Measurements from ENCODE around the gene TFDP1.

Gene TFDP1

DNA sequence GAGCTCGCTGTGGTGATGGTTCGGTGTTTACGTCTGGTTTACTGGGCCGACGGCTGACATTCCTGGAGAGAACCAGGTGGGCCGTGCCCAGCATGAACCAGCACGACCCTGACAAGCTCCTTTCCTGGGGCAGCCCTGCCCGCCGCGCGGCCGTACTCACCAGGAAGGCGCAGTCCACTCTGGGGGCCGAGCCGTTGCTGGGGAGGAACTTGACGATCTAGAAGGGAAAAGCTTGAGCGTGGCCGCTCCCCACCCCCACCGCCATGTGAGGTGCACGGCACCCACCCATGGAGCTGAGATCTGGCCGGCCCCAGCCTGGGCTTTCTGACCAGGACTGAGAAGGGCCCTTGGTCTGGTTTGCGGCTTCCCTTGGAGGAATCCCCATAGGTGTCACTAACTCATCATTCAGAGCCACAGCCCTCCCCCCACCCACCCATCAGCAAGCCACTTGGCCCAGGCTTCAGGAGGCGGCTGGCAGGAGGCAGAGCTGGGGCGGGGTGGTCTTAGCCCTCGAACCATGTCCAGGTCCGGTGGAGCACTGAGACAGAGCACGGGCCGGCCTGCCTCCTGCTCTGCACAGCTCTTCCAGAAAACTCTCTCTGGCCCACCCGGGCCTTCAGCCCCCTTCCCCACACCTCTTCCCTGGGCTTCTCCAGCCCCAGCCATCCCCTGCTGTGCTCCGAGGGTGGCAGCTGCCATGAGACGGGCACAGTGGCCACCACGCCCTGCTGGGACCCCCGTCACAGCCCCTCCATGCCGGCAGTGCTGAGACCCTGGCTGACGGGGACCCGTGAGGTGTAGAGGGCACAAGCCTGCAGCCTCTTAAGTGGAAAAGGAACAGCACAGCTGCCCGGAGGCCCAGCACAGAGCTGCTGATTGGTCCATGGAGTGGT, 67.2 kb downstream of the TFDP1 start:
- no peak for DNase-seq (ENCODE audit: low spot score)

DNA sequence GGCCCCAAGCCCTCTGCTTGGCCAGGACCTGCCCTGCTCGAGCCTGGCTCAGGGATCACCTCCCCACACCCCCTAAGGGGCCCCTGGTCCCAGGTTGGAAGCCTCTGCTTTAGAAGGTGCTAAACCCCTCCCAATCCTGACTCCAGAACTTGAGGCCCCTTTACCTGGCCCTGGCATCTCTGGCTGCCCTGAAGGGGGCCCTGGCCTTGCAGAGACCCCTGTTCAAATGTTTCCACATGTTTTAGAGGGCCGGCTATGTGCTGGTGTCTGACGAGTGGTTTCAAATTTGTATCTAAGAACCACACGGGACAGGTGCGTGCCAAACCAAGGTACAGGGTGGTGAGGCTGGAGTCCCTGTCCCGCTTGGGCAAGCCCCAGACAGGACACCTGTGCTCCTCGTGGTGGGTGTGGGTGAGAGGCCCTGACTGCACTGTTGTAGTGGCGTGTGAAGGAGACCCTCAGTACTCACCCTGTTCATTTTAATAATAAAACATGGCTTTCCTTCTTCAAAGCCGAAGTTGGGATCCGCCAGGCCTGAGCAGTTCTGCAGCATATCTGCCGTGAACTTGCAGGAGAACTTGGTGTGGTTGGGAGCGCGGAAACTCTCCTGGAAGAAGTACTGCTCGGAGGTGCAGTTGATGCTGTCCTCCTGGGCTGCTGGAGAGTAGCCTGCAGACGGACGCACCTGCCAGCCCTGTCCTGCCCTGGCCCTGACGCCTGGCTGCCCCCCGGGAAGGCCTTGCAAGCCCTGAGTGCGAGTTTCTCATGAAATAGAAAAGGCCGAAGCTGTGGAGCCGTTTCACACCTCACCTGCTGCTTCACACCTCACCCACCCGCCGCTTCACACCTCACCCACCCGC, 68.1 kb downstream of the TFDP1 start:
- no peak for DNase-seq (ENCODE audit: low spot score)

DNA sequence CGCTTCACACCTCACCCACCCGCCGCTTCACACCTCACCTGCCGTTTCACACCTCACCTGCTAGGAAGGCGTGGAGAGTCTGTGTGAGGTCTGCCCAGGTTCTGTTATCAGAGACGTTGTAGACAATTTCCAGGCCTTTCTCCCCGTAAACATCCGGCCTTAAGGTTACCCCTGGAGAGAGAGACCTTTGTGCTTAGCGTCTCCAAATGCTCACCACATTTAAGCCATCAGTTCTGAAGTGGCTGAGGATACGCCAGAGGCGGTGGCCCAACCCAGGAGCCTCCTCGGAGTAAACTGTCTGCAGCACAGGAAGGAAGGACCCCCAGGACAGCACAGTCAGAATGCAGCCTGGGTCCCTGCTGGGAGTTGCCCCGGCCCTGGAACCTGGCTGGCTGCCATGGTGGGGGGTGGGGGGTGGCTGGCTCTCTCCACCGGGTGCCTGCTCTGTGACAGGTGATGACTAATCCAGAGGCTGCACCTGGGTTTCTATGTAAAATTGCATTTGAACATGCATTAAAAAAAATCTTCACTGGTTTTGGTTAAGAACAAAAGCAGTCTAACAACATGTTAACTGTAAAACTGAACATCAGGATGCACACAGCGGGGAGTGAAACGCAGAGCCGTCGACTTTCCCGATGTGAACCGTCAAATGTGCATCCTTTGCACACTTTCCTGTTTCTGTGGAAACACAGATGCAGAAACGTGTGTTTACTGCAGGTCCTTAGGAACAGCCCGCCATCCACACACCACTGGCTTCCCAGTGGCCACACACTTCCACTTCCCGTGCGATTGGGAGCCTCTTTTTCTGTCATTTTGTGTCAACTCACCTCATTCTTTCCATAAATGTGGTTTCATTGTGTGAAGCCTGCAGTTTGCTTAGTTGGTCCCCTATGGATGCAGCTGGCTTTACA, 69.0 kb downstream of the TFDP1 start:
- no peak for DNase-seq (ENCODE audit: low spot score)

DNA sequence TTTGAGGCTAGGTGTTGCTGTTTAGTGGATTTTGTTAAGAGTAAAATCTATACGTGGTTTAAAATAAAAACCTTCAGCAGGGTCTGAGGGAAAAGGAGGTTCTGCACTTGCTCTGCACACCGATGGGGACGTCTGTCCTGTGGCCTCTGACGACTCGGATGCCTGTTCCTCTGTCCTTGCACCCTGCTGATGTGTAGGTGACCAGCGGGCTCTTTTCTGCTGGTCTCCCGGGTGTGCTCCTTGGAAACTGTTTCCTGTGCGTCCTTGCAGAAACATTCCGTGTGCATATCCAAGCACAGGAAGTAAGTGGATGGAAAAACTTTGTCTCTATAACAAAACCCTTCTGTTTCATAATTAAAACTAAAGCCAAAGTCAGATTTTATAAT, 69.6 kb downstream of the TFDP1 start:
- DNase-seq (ENCODE audit: low spot score) = no peak

DNA sequence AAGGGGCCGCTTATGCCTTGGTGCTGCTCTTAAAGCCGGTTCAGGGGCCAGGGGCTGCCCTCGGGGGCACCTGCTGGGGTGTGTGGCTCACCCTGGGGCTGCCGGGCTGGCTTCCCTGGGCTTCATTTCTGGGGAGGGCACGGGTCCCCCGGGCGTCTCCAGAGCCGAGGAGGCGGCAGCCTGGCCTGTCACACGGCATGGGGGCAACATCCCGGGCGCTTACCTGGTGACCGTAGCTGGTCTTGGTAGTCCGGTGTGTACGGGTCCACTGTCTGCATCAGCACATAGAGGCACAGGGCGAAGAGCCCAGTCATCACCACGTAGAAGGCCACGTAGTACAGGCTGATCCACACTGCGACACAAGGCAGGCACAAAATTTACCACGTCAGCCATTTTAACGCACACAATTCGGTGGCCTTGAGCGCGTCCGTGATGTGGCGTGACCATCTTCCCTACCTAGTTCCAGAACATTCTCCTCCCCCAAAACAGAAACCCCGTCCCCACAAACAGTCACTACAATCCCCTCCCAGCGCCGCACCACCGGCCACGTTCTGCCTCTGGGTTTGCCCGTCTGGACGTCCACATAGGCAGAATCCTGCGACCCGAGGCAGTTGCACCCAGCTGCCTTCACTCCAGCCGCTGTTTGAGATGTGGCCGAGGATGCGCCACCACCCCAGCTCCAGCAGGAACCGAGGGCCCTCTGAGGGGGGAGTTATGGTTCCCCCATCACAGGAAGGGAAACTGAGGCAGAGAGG, 70.2 kb downstream of the TFDP1 start:
- DNase-seq (ENCODE audit: low spot score) = no peak

DNA sequence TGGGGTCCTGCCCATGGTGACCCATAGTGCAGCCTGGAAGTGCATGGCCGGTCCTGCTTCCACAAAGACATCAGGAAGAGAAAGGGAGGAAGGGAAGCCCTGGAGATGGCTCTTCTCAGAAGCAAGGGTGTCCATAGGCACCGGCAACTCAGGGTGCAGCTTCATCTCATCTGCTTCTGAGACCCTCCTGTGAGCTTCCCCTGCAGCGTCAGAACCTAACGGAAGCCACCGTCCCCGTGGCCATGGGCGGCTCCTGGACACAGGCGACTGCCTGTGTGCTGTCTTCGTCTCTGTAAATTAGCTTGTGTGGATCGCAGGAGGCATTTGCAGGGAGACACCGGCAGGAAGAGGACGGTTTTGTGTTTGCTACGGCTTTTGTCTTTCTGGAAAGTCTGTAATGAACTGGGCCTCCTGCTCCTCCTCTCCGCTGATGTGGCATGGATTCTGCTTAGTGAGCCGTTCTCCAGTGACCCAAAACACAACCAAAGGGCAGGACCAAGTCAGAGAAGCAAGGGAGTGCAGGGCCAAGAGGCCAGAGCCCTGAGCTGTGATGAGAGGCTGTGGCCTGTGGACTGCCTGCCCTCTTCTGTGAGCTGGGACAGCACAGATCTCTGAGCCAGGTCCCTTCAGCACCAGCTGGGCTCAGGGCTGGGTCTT, 70.9 kb downstream of the TFDP1 start:
- DNase-seq (ENCODE audit: low spot score) = no peak

DNA sequence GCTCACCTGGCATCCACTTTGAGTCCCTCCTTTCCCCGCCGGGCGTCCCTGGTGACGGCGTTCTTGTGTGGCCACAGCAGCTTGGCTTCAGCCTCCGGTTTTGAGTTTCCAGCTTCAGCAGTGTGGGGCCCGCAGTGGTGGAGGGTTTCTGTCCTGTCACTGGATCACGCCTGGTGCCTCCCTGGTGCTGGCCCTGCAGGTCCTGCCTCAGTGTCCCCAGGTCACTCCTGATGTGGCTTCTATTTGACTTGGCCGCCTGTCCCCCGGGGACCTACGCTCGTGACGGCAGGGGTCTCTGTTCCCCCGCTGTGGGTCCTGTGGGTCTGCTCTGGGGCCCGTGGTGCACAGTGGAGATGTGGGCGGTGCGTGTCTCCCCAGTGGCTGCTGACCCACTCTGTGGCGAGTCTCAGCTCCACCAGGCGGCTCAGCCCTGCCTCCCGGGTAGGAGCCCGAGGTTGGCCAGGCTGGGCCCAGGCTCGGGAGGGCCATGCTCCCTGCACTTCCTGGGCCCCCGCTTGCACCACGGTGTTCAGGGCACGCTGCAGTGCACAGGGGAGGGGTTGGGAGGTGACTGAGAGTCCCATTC, 71.5 kb downstream of the TFDP1 start:
- no peak for DNase-seq (ENCODE audit: low spot score)

DNA sequence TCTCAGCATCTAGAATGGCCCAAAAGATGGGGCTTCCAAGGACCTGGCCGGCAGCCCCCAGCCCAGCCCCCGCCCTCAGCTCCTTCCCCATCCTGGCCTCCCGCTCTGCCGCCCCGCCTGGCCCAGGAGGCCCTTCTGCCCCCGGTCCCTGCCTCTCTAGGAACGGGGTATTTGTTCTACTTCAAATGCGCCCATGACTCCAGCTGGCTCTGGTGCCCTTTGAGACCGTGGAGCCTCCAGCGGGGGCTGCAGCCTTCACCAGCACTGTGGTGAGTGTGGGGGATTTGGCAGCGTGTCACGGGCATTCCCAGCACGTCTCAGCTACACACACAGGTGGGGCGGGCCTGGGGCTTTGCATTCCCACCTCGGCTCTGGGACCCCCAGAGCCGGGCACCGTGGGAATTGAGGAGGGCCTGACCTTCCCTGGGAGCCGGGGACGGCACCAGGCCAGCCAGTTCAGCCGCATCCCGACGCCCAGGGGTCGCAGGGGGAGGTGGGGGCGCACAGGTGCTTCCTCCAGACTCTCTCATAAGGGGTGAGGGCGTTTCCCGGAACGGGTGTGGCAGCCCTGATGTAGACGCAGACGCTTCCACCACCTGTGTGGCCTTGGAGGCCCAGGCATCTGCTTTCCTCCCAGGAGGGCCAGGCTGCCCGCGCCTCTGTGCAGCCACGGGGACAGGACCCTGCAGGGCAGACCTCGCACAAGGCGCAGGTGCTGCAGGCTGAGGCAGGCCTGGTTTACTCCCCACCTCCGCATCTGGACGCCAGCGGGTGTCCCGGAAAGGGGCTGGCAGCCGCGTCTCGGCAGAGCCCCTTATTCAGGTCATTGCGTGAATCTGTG, 72.5 kb downstream of the TFDP1 start:
- no peak for DNase-seq (ENCODE audit: low spot score)

DNA sequence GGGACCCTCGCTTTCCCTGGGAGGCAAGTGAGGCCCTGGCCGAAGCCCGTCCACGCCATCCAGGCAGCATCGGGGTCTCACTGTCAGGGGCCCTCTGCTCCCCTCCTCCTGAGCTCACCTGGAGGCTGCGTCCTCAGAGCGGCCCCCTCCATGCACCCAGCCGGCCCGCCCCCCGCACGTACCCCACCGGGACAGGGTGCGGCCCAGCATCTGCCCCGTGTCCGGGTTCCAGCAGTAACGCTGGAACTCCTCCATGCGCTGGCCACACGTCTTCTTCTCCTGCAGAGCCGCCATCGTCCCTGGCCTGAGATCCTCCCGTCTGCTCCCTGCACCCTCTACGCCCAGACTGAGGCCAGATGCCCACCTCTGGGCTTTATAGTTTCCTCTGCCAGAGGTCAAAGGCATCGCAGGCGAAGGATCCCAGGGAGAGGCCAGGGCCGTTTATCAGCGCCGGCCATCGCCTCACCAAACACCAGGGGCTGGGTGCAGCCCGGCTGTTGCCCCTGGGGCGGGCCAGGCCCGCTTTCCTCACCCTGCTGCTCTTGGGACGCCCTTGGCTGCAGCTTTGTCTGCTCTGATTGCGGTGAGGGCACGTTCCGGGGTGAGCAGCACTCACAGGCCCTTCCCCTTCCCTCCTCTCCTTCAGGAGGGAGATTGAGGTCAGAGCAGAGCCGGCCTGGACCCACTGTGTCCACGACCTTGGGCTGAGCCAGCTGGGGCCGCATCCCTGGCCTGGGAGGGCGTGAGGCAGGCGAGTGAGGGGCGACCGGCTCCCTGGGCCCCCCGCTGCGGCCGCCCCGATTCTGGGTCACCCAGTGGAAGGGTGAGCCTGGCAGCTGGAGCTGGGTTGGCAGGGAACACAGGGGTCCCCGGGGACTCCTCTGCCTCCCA, 73.5 kb downstream of the TFDP1 start, which contains the start of gene ATP4B:
Gene ATP4B, minus strand, starts transcription at position 348 of the 891 bp plus-strand sequence. Its CDS starts 54 bp downstream, at position 294.
- DNase-seq (ENCODE audit: low spot score) = no peak

DNA sequence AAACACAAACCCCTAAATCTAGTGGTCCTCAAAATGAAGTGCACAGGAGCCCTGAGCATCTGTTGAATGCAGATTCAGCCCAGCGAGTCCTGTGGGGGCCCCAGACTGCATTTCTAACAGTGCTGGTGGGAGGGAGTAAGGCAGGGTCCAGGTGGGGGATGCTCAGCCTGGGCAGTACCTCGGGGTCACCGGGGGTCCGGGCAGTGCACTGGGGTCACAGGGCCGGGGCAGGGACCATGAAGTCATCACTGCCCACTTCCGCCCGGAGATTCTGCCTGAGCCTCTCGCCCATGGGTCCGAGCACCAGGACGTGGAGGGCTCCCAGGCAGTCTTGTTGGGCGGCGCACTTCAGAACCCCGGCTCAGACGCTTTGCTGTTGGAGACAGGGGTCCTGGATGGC, 74.3 kb downstream of the TFDP1 start:
- no peak for DNase-seq (ENCODE audit: low spot score)

DNA sequence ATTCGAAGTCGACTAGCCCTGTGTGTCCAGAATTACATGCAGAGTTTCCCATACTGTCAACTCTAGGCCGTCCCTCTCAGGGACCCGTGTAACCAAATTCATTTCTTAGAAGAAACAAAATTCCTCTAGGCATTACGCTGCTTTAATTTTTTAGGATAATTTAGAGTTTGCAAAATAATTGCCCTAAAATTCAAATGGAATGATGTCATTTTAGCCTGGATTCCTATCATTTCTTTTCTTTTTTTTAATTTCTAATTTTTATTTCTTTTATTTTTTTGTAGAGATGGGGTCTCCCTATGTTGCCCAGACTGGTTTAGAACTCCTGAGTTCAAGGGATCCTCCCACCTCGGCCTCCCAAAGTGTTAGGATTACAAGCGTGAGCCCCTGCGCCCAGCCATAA, 74.8 kb downstream of the TFDP1 start:
- no peak for DNase-seq (ENCODE audit: low spot score)

DNA sequence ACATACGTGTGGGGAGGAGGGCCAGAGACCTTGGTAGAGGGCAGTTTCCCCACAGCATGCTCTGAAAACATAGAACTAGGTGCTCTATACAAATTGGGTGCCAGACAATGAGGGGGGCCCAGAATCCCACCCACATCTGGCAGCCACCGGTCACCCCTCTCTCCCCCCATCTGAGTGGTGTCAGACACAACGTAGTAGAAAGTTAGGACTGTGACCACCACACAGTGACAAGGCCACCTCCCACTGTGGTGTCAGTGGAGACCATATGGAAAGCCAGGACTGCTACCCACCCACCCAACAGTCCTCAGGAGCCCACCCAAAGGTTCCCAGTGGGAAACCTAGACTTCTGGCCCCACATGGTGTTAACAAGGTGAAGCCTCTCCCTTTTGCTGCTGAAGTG, 75.5 kb downstream of the TFDP1 start:
- DNase-seq (ENCODE audit: low spot score) = no peak

DNA sequence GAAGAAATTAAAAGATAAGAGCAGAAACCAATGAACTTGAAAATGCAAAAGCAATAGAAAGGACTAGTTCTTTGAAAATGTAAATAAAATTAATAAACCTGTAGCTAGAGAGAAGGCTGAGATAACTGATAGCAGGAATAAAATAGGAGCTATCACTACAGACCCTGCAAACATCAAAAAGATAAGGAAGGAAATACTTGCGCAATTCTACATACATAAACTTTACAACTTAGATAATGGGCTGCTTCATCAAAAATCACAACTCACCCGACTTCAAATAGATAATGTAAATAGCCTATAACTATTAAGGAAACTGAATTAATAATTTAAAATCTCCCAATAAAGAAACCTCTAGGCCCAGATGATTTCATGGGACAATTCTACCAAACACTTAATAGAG, 77.0 kb downstream of the TFDP1 start:
- DNase-seq (ENCODE audit: low spot score) = no peak

DNA sequence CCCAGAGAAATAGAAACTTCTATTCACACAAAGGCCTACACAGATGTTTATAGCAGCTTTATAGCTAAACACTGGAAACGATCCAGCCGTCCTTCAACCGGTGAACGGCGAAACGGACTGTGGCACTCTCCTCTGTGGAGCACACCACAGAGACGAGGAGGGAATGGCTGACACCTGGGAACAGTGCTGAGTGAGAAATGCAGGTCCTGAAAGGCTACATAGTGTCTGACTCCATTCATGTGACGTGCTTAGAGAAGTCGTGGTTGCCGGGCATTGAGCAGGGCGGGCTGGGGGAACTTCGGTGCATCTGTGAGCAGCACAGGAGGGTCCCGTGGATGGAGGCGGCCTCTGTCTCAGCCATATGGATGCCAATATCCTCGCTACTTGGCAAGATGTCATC, 79.4 kb downstream of the TFDP1 start:
- no peak for DNase-seq (ENCODE audit: low spot score)

DNA sequence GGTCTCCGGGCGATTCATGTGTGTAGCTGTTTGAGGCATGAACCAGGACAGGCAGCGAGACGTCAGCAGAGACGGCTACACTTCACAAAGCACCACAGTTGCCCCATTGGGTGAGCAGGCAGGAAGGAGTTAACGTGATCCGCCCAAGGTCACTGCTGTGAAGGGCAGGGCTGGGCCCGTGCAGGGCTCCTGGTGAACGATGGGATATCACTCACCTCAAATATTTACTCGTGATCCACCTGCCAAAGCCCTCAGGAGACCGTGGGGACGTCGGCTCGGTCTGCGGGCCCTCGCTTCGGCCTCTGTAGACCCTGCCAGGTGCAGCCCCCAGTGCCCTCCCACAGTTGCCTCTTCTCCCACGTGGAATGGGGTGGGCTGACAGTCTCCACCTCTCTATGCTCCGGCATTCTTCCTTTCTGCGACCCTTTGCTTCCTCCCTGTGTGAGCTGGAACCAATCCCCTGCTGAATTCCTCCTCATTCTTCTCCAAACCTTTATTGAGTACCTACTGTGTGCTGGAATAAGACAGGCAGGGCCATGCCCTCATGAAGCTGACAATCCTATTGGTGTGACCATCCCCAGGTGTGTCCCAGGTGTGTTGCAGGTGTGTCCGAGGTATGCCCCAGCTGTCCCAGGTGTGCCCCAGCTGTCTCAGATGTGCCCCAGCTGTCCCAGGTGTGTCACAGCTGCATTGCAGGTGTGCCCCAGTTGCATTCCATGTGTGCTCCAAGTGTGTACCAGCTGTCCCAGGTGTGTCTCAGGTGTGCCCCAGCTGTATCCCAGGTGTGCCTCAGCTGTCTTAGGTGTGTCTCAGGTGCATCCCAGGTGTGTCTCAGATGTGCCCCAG, 80.4 kb downstream of the TFDP1 start:
- no peak for DNase-seq (ENCODE audit: low spot score)

DNA sequence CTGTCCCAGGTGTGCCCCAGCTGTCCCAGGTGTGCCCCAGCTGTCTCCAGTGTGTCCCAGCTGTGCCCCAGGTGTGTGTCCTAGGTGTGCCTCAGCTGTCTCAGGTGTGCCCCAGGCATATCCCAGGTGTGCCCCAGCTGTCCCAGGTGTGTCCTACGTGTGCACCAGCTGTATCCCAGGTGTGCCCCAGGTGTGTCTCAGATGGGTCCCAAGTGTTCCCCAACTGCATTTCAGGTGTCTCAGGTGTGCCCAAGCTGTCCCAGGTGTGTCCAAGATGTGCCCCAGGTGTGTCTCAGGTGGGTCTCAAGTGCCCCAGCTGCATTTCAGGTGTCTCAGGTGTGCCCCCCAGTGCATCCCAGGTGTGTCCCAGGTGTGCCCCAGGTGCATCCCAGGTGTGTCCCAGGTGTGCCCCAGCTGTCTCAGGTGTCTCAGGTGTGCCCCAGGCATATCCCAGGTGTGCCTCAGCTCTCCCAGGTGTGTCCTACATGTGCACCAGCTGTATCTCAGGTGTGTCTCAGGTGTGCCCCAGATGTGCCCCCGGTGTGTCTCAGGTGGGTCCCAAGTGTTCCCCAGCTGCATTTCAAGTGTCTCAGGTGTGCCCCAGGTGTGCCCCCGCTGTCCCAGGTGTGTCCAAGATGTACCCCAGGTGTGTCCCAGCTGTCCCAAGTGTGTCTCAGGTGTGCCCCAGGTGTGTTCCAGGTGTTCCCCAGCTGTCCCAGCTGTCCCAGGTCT, 81.2 kb downstream of the TFDP1 start:
- DNase-seq (ENCODE audit: low spot score) = no peak

DNA sequence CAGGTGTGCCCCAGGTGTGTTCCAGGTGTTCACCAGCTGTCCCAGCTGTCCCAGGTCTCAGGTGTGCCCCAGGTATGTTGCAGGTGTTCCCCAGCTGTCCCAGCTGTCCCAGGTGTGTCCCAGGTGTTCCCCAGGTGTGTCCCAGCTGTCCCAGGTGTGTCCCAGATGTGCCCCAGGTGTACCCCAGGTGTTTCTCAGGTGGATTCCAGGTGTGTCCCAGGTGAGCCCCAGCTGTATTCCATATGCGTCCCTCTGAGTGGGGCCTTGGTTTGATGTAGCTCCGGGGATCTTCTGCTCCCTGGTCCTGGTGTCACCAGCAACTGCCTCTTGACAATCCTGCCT, 81.7 kb downstream of the TFDP1 start:
- no peak for DNase-seq (ENCODE audit: low spot score)

Data from HuH-7.5 (cell line).